OCI-M2 (cell line): ENCODE measurements around the gene GEMIN7.

ENCODE experiments used
- DNase-seq: peaks from one replicate; lab custom pipeline; 2025; ENCODE audit not compliant: unreplicated experiment; lab: John Stamatoyannopoulos, UW

Gene GEMIN7

GRCh38 chr19:45059258-45059965 is 19.6 kb upstream of the GEMIN7 start:
- DNase-seq: peak; percentile 73

- DNase-seq: no peak
Observed at GRCh38 chr19:45061965-45062364, 17.1 kb upstream of the GEMIN7 start.

- DNase-seq: no peak
Observed at GRCh38 chr19:45063851-45064801, 14.9 kb upstream of the GEMIN7 start.

- no peak for DNase-seq
Observed at GRCh38 chr19:45066921-45067661, 12.0 kb upstream of the GEMIN7 start.

- no peak for DNase-seq
Observed at GRCh38 chr19:45068041-45068440, 11.0 kb upstream of the GEMIN7 start.

GRCh38 chr19:45069056-45069455 is 10.0 kb upstream of the GEMIN7 start:
- no peak for DNase-seq

GRCh38 chr19:45070214-45070613 is 8.8 kb upstream of the GEMIN7 start:
- DNase-seq: no peak

GRCh38 chr19:45070861-45071544 is 8.1 kb upstream of the GEMIN7 start:
- no peak for DNase-seq

GRCh38 chr19:45071545-45071938 is 7.5 kb upstream of the GEMIN7 start:
- no peak for DNase-seq

GRCh38 chr19:45071969-45072790 is 6.9 kb upstream of the GEMIN7 start:
- DNase-seq: no peak

- DNase-seq: no peak
Observed at GRCh38 chr19:45074744-45075300, 4.2 kb upstream of the GEMIN7 start.

- no peak for DNase-seq
Observed at GRCh38 chr19:45075301-45076028, 3.6 kb upstream of the GEMIN7 start.

- no peak for DNase-seq
Observed at GRCh38 chr19:45076029-45076850, 2.8 kb upstream of the GEMIN7 start, which contains the start of gene ZNF296. TSS of gene ZNF296 (minus strand) at chr19:45076478. CDS start at chr19:45076373, 105 bp downstream.

- no peak for DNase-seq
Observed at GRCh38 chr19:45076851-45077730, 2.0 kb upstream of the GEMIN7 start.

GRCh38 chr19:45078390-45079062 is 534 bp upstream of the GEMIN7 start:
- no peak for DNase-seq

- no peak for DNase-seq
Observed at GRCh38 chr19:45079911-45080370, 881 bp downstream of the GEMIN7 start.
